DOHH2 (cell line): ENCODE measurements around the gene C11orf71.

Source experiments
- H3F3A ChIP-seq: fragments of 200-600 bp; sonication (generic), shearing (Covaris generic); 2 replicates; pipeline ENCODE4 v1.6.0; 2016; ENCODE audit warnings: antibody characterized with exemption, mild to moderate bottlenecking; ENCODE audit not compliant: control insufficient read depth, insufficient read depth
- H3K27ac ChIP-seq: fragments of 200-600 bp; sonication (generic); 2 replicates; pipeline ENCODE4 v1.5.1; 2014; ENCODE audit warnings: low read depth, mild to moderate bottlenecking, low read length, moderate library complexity
- H3K27me3 ChIP-seq: fragments of 200-600 bp; sonication (generic); 2 replicates; pipeline ENCODE4 v1.6.1; 2014; ENCODE audit warnings: mild to moderate bottlenecking, low read length, mixed read lengths; ENCODE audit not compliant: control insufficient read depth
- H3K36me3 ChIP-seq: fragments of 200-600 bp; sonication (generic); 2 replicates; pipeline ENCODE4 v1.6.1; 2014; ENCODE audit warnings: mild to moderate bottlenecking, low read length, moderate library complexity, mixed read lengths; ENCODE audit not compliant: control insufficient read depth
- H3K4me1 ChIP-seq: fragments of 200-600 bp; sonication (generic); 2 replicates; pipeline ENCODE4 v1.6.1; 2014; ENCODE audit warnings: mild to moderate bottlenecking, low read length, mixed read lengths; ENCODE audit not compliant: control insufficient read depth
- H3K4me2 ChIP-seq: fragments of 200-600 bp; sonication (generic); 2 replicates; pipeline ENCODE4 v1.6.0; 2014; ENCODE audit warnings: mild to moderate bottlenecking, low read length, moderate library complexity
- H3K4me3 ChIP-seq: fragments of 200-600 bp; sonication (generic); 2 replicates; pipeline ENCODE4 v1.5.1; 2014; ENCODE audit warnings: mild to moderate bottlenecking, low read length, mixed read lengths
- H3K79me2 ChIP-seq: fragments of 200-600 bp; sonication (generic); 2 replicates; pipeline ENCODE4 v1.6.1; 2014; ENCODE audit warnings: mild to moderate bottlenecking, low read length, mixed read lengths; ENCODE audit not compliant: control insufficient read depth
- H3K9me2 ChIP-seq: fragments of 200-600 bp; sonication (generic); replicated peaks from 2 replicates; pipeline ENCODE4 v1.6.1; 2014; ENCODE audit warnings: mild to moderate bottlenecking, low read length, mixed read lengths; ENCODE audit not compliant: control insufficient read depth
- H3K9me3 ChIP-seq: fragments of 200-600 bp; sonication (generic); 2 replicates; pipeline ENCODE4 v1.6.1; 2014; ENCODE audit warnings: antibody characterized with exemption, low read length, mixed read lengths; ENCODE audit not compliant: control insufficient read depth, insufficient read depth
- H4K20me1 ChIP-seq: fragments of 200-600 bp; sonication (generic); 2 replicates; pipeline ENCODE4 v1.6.0; 2014; ENCODE audit warnings: low read depth, mild to moderate bottlenecking, antibody characterized with exemption, low read length, moderate library complexity; ENCODE audit not compliant: control insufficient read depth, insufficient read depth
- EZH2phosphoT487 ChIP-seq: fragments of 200-600 bp; sonication (generic); IDR thresholded peaks from 2 replicates; pipeline ENCODE4 v1.6.1; 2017; ENCODE audit warnings: borderline replicate concordance, mild to moderate bottlenecking, antibody characterized with exemption, low read length, moderate library complexity, mixed read lengths
- TF ChIP-seq, protein P1 (sequence below): fragments of 200-600 bp; sonication (generic); IDR thresholded peaks from one replicate; pipeline ENCODE4 v1.5.1; 2014; ENCODE audit warnings: antibody characterized with exemption, mild to moderate bottlenecking, low read depth, low read length; ENCODE audit not compliant: poor library complexity, severe bottlenecking

C11orf71 gene

DNA sequence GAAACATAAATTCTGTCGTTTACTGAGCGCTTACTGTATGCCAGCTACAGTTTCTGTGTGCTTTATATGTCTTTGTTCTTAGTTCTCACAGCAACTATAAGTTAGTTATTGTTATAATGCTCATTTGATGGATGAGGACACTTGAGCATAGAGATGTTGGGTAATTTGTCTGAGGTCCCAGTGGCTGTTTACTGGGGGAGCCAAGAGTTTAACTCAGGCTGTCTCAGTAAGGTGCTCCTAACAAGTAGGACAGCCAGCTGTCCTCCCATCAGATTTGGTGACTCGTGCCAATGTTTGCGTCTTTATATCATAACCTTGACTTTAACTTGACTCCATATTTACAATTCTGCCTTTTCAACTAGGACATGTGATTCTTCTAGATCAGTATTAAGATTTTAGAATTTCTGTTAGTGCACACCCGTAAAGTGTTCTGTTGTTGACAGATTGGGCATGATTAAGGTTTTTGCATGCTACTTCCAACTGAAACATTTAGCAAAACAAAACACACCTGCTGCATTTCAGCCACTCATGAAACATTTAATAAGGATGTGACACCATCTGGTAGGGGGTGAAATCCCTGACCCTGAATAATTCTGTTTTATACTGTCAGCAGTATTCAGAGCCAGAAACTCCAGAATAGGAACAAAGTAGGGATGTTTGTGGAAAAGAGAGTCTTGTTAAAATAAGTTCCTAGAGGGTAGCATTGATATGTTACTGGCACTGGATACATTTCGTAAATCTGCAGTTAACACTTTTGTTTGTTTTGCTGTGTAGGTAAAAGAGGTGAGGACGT, 40.9 kb upstream of the C11orf71 start:
- Histone ChIP-seq H3F3A (no peaks in the 10 kb centered on the region), H3K4me1 (peaks cover 23% of the 10 kb centered on the region), H3K27me3 (no peaks in the 10 kb centered on the region), H3K36me3 (peaks cover 27% of the 10 kb centered on the region), H3K79me2 (peaks cover 49% of the 10 kb centered on the region), H3K27ac (no peak overlapping the region), H3K9me3 (no peaks in the 10 kb centered on the region), H4K20me1 (no peaks in the 10 kb centered on the region), H3K4me2 (peak overlapping the region; percentile 84), H3K9me2 (no peaks in the 10 kb centered on the region), H3K4me3 (peak overlapping the region; percentile 18; the same call in 1 of the 2 replicates)
- no peak for TF ChIP-seq EZH2phosphoT487
- TF ChIP-seq, protein P1, sequence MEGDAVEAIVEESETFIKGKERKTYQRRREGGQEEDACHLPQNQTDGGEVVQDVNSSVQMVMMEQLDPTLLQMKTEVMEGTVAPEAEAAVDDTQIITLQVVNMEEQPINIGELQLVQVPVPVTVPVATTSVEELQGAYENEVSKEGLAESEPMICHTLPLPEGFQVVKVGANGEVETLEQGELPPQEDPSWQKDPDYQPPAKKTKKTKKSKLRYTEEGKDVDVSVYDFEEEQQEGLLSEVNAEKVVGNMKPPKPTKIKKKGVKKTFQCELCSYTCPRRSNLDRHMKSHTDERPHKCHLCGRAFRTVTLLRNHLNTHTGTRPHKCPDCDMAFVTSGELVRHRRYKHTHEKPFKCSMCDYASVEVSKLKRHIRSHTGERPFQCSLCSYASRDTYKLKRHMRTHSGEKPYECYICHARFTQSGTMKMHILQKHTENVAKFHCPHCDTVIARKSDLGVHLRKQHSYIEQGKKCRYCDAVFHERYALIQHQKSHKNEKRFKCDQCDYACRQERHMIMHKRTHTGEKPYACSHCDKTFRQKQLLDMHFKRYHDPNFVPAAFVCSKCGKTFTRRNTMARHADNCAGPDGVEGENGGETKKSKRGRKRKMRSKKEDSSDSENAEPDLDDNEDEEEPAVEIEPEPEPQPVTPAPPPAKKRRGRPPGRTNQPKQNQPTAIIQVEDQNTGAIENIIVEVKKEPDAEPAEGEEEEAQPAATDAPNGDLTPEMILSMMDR, result no peak

DNA sequence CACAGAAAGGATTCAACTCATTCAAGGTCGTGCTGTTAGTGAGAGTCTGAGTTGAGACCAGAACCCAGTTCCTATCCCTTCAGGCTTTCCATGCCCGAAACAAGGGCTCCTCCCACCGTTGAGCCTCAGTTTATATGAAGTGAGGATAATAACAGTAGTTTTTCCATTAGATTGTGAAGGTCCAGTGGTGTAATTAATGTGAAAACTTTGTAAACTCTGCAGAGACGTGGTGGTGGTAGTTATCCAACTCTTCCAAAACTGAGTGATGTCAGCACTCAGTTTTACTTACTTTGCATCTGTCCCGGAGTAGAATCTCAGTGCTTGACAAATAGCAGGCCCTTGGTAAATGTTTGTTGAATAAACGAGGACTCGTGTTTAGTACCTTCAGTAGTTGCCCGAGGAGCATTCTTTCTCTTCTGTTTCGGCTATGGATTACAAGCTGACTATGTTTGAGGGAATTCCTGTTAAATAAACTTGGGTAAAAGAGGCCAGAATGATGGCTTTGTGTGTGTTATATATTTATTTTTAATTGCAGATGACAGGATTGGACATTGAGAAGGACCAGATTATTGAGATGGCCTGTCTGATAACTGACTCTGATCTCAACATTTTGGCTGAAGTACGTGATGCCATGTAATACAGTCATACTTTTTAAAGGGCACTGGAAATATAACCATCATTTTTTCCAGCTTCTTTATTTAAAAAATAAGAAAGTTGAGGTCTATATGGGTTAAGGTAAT, 40.0 kb upstream of the C11orf71 start:
- no peaks in the 10 kb centered on the region for H4K20me1 ChIP-seq
- no peaks in the 10 kb centered on the region for H3F3A ChIP-seq
- TF ChIP-seq EZH2phosphoT487, result no peak
- TF ChIP-seq, protein P1, result no peak
- H3K4me2 ChIP-seq, result peak overlapping the region; percentile 84
- peaks cover 23% of the 10 kb centered on the region for H3K4me1 ChIP-seq
- no peaks in the 10 kb centered on the region for H3K27me3 ChIP-seq
- no peaks in the 10 kb centered on the region for H3K9me3 ChIP-seq
- H3K36me3 ChIP-seq, result peaks cover 20% of the 10 kb centered on the region
- H3K27ac ChIP-seq, result no peak overlapping the region
- H3K79me2 ChIP-seq, result peaks cover 49% of the 10 kb centered on the region
- peak overlapping the region; percentile 84 for H3K4me3 ChIP-seq
- no peaks in the 10 kb centered on the region for H3K9me2 ChIP-seq

DNA sequence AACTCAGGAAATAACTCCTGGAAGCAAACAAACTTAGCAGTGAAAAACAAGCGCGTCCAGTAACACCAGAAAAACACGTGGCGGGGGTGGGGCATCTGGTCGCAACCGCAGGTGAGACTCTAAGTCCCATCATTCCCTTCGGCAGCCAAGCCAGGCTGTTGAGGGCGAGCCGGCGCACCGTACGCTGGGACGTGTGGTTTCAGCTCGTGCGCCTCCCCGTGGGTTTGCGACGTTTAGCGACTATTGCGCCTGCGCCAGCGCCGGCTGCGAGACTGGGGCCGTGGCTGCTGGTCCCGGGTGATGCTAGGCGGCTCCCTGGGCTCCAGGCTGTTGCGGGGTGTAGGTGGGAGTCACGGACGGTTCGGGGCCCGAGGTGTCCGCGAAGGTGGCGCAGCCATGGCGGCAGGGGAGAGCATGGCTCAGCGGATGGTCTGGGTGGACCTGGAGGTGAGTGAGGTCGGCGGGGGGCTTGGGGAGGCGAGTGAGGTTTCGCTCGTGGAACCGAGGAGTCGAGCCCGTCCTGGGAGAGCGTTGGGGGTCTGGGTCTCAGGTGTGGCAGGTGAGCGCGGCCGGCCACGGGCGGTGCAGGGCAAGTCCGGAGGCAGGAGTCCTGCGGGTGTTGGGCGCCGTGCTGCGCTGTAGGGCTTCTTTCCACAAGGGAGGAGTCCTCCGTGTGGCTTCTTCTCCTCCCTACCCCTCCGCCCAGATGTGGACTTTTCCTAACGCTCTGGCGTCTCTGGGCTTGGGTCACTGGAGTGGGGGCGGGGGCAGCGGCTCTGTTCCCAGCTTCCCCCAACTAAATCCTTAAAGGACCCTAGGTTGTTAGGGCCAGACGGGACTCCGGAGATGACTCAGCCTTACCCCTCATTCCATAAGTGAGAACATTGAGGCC, 39.2 kb upstream of the C11orf71 start, which contains the start of gene REXO2:
Gene REXO2, plus strand, starts transcription at position 239 of the 892 bp plus-strand sequence. Its CDS starts 62 bp downstream, at position 301.
- TF ChIP-seq, protein P1, result peak; percentile 23
- no peak for TF ChIP-seq EZH2phosphoT487
- H4K20me1 ChIP-seq, result no peaks in the 10 kb centered on the region
- no peaks in the 10 kb centered on the region for H3F3A ChIP-seq
- peaks cover 12% of the 10 kb centered on the region for H3K36me3 ChIP-seq
- peak within 1 kb of the TSS; percentile 84 for H3K4me3 ChIP-seq
- peaks cover 47% of the 10 kb centered on the region for H3K79me2 ChIP-seq
- peak within 1 kb of the TSS; percentile 84 for H3K4me2 ChIP-seq
- H3K27me3 ChIP-seq, result no peaks in the 10 kb centered on the region
- H3K9me3 ChIP-seq, result no peaks in the 10 kb centered on the region
- no peaks in the 10 kb centered on the region for H3K9me2 ChIP-seq
- peaks cover 23% of the 10 kb centered on the region for H3K4me1 ChIP-seq
- H3K27ac ChIP-seq, result no peak within 1 kb of the TSS
